Esophagus muscularis mucosa (tissue), 4 donors: ENCODE data around the gene IFRD2. TPM values are rescaled to one million over a fixed set of nuclear protein-coding genes. Genes with fewer than 3 reads are reported as not detected.

ENCODE experiments used
- DNase-seq: peaks from one replicate; pipeline ENCODE4 v3.0.0-alpha.2; 2017; ENCODE audit errors: extremely low spot score
- H3K27ac ChIP-seq, 4 donors: fragments of 200-600 bp; sonication (generic); replicated peaks in 1 of 4; 1 replicate in 3 of 4; 2 replicates in 1 of 4; pipeline ENCODE4 v1.5.1; 2016 to 2019; ENCODE audit warnings: mild to moderate bottlenecking in 1 of 4
- H3K27me3 ChIP-seq, 4 donors: fragments of 200-600 bp; sonication (generic); one replicate each; pipeline versions ENCODE4 v1.5.1 to v1.6.0; 2016 to 2019
- H3K36me3 ChIP-seq, 4 donors: fragments of 200-600 bp; sonication (generic); one replicate each; pipeline ENCODE4 v1.5.1; 2016 to 2019
- H3K4me1 ChIP-seq, 4 donors: fragments of 200-600 bp; sonication (generic); one replicate each; pipeline ENCODE4 v1.5.1; 2016 to 2019
- H3K4me3 ChIP-seq, 4 donors: fragments of 200-600 bp; sonication (generic); 1 replicate in 2 of 4; 2 replicates in 2 of 4; pipeline ENCODE4 v1.5.1; 2016 to 2019; ENCODE audit warnings: mild to moderate bottlenecking in 4 of 4, moderate library complexity in 1 of 4
- H3K9me3 ChIP-seq, 4 donors: fragments of 200-600 bp; sonication (generic); 1 replicate in 3 of 4; 2 replicates in 1 of 4; pipeline ENCODE4 v1.5.1; 2016 to 2019
- EP300 ChIP-seq: sonication (generic); formaldehyde crosslinking; IDR thresholded peaks from one replicate; pipeline ENCODE4 v1.6.1; 2017; ENCODE audit warnings: antibody characterized with exemption
- POLR2A ChIP-seq: fragments of 450-650 bp; IDR thresholded peaks from one replicate; pipeline ENCODE4 v1.6.1; 2017; ENCODE audit warnings: antibody characterized with exemption, moderate library complexity, mild to moderate bottlenecking, low read depth
- POLR2AphosphoS5 ChIP-seq, 2 donors: sonication (generic); formaldehyde crosslinking; IDR thresholded peaks; one replicate each; pipeline ENCODE4 v1.6.1; 2017; ENCODE audit warnings: antibody characterized with exemption in 2 of 2
- WGBS: methylation state at CpG from one replicate; pipeline ENCODE4 v1.1.5; 2018; 5-methylcytosine and 5-hydroxymethylcytosine counted together
- intact Hi-C: fragments of 100-400 bp; cut with DNase I; formaldehyde crosslinking; loops from one replicate; pipeline ENCODE4 v1.15.1; 2023
- total RNA-seq, 4 donors: library from RNA; depleted of rRNA; stranded (reverse); fragments of >200 nt; gene quantifications; one replicate each; pipeline versions ENCODE4 v1.1.0 to v1.2.1, GENCODE V29; 2016
- TF ChIP-seq, protein P1 (sequence below), 3 experiments: fragments of 200-600 bp in 2 of 3; fragments of 450-650 bp in 1 of 3; sonication (generic) in 2 of 3; IDR thresholded peaks; one replicate each; pipeline ENCODE4 v1.5.1; 2017 to 2019; ENCODE audit warnings: antibody characterized with exemption in 3 of 3, mild to moderate bottlenecking in 2 of 3, moderate library complexity in 1 of 3

The IFRD2 gene
- total RNA-seq, 4 donors from 2014 or later, result 49.4 to 106 (median 85.8) TPM

DNA sequence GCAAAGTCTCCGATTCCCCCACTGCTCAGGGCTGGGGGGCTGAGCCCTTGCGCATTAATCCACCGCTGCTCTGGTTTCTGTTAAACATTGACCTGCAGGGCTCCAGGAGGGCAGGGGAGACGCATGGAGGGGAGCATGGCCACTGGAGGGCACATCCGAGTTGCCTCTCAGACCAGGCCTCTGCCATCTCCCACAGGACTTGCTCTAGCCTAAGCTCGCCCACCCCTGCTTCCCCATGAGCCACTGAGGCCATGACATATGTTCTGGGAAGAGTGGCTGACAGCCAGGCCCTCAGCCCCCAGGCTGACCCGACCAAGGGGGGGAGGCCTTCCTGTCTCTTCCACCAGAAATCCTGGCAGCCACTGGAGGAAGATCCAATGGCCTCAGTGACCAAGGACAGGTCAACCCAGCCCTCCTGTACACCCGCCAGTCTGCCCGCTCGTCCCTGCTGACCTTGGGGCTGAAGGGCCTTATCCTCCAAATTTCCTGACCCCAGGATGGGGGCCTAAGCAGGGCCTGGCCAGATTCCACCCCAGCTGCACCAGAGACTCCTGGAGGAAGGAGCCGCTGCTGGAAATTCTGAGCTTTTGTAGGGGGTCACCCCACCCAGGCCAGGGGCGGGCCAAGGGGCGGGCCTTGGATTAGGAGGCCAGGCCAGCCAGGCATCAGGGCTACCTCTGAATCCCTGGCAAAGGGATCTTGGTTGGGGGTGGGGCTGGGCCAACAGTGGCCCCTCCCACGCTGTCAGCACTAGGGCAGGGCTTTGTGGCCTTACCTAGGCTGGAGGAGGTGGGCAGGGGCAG lies 11.0 kb upstream of the IFRD2 start, which contains the start of gene HYAL1:
Gene HYAL1, minus strand, starts transcription at position 562 of the 803 bp plus-strand sequence. CDS start 618 bp downstream, outside the sequence.
- 78% methylated on average over 4 of the region's 14 CpGs for WGBS
- DNase-seq, result no peak
- TF ChIP-seq POLR2A, result no peak
- peak; percentile 20 to 68 for TF ChIP-seq POLR2AphosphoS5 (IDR thresholded peaks at IDR 0.05)
- TF ChIP-seq, protein P1, sequence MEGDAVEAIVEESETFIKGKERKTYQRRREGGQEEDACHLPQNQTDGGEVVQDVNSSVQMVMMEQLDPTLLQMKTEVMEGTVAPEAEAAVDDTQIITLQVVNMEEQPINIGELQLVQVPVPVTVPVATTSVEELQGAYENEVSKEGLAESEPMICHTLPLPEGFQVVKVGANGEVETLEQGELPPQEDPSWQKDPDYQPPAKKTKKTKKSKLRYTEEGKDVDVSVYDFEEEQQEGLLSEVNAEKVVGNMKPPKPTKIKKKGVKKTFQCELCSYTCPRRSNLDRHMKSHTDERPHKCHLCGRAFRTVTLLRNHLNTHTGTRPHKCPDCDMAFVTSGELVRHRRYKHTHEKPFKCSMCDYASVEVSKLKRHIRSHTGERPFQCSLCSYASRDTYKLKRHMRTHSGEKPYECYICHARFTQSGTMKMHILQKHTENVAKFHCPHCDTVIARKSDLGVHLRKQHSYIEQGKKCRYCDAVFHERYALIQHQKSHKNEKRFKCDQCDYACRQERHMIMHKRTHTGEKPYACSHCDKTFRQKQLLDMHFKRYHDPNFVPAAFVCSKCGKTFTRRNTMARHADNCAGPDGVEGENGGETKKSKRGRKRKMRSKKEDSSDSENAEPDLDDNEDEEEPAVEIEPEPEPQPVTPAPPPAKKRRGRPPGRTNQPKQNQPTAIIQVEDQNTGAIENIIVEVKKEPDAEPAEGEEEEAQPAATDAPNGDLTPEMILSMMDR (IDR thresholded peaks at IDR 0.05), result no peak
- TF ChIP-seq EP300, result no peak
- Histone ChIP-seq H3K4me3 (peak within 1 kb of the TSS; percentile 28 to 53 (median 36)), H3K4me1 (peaks cover 23 to 48% (median 45%) of the 10 kb centered on the region in 4 donors), H3K27me3 (no peaks in the 10 kb centered on the region), H3K27ac (peak within 1 kb of the TSS; percentile 64 to 91 (median 70)), H3K9me3 (no peaks in the 10 kb centered on the region), H3K36me3 (peaks cover 0 to 4% (median 0%) of the 10 kb centered on the region in 4 donors)
- intact Hi-C loops, result no loop called here

DNA sequence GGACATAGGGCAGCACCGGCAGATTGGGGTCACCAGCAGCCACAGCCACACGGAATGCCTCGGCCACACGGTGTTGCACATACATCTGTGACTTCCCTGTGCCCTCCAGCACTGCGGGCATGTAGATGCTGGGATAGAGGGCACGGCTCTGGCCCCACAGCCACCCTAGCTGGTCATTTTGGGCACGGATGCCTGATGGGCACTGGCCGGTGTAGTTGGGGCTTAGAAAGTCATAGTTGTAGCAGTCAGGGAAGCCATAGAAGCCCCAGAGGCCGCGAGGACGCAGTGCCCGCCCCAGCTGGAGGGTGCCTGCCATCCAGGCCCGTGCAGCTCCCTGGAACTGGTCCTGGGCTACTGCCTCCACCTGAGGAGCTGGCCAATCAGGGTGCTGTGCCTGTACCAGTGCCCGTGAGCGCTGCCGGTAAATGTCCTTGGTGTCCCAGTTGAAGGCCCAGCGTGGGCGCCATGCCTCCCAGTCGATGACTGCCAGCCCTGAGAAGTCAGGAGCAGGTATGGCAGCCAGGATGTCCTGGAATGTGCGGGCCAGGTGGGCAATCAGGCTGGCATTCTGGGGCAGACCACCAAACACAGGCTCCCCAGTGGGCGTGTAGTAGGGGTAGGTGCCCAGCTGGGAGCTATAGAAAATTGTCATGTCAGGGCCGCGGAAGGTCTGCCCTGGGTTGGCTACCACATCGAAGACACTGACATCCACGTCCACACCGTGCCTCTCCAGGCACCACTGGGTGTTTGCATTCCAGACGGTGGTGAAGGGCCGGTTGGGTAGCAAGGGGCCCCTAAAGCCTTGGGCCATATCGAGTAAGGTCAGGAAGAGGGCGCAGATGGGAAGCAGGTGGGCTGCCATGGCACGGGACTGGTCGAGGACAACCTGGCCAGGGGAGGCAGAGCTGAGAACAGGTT lies 10.1 kb upstream of the IFRD2 start:
- no peaks in the 10 kb centered on the region for H3K9me3 ChIP-seq
- H3K27ac ChIP-seq, result peak overlapping the region; percentile 64 to 91 (median 70)
- peaks cover 27 to 55% (median 52%) of the 10 kb centered on the region in 4 donors for H3K4me1 ChIP-seq
- TF ChIP-seq POLR2A, result no peak
- TF ChIP-seq, protein P1 (IDR thresholded peaks at IDR 0.05), result no peak
- no peak for TF ChIP-seq EP300
- TF ChIP-seq POLR2AphosphoS5 (IDR thresholded peaks at IDR 0.05), result no peak
- intact Hi-C loops, result no loop called here
- 90% methylated on average over 14 of the region's 32 CpGs for WGBS
- no peaks in the 10 kb centered on the region for H3K27me3 ChIP-seq
- DNase-seq, result no peak
- H3K4me3 ChIP-seq, result peak overlapping the region; percentile 28 to 53 (median 36)
- H3K36me3 ChIP-seq, result peaks cover 0 to 4% (median 0%) of the 10 kb centered on the region in 4 donors

DNA sequence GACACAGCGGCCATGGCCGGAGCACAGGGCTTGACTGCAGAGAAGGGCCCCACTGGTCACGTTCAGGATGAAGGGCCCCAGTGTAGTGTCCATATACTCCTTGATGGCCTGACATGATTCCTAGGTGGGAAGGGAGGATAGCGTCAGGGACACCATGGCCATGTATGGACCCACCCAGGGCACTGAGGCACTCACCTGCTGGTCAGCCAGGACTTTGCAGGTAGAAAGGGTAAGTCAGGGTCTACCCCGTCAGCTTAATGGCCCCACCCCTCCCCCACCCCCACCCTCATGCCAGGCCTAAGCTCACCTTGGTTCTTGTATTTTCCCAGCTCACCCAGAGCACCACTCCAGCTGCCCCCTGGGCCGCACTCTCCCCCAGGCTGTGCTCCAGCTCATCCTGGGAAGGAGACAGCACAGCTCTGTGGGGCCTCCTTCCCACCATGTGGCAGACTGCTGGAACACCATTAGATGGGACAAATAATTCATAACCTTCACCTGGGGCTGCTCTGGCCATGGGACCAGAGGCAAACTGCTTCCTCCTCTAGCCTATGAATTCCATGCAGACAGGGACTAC lies 8.5 kb upstream of the IFRD2 start:
- DNase-seq, result no peak
- no peaks in the 10 kb centered on the region for H3K9me3 ChIP-seq
- intact Hi-C loops, result no loop called here
- peaks cover 0 to 9% (median 2%) of the 10 kb centered on the region in 4 donors for H3K36me3 ChIP-seq
- peak overlapping the region in 3 of 4 donors; percentile 70 to 74 (median 74) for H3K4me3 ChIP-seq
- WGBS, result 91% methylated on average over 6 of the region's 6 CpGs
- H3K4me1 ChIP-seq, result peaks cover 27 to 56% (median 52%) of the 10 kb centered on the region in 4 donors
- TF ChIP-seq, protein P1 (IDR thresholded peaks at IDR 0.05), result no peak
- TF ChIP-seq POLR2AphosphoS5 (IDR thresholded peaks at IDR 0.05) (no peak), POLR2A (no peak), EP300 (no peak)
- no peaks in the 10 kb centered on the region for H3K27me3 ChIP-seq
- peak overlapping the region; percentile 86 to 93 (median 92) for H3K27ac ChIP-seq

DNA sequence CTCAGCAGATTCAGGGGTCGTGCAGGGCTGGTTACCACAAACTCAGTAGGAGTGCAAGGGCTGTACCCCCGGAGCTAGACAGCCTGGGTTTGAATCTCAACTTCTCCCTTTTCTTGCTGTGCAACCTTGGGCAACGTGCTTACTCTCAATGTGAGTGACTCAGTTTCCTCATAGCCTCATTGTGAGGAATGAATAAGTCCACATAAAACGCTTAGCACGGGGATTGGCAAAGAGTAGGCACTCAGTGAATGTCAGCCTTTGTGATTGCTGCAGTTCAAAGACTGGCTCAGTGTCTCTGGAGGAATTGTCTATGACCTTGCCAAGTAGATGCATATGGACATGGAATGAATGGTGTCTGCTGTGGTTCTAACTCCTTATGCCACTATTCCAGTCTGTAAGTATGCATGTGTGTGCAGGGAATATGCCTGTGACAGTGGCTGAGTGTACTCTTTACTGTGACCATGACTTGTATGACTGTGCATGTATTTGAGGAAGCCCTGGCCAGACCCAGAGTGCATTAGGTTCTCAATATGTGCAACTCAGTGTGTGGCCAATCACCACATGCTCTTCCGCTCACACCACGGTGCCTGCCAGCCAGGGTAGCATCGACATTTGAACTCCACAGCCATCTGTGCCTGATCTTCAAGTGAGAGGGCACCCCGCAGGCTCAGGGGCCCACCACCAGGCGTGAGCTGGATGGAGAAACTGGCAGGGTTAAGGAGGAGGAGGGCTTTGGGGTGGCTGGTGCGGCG lies 7.9 kb upstream of the IFRD2 start:
- H3K36me3 ChIP-seq, result peaks cover 0 to 9% (median 2%) of the 10 kb centered on the region in 4 donors
- TF ChIP-seq POLR2AphosphoS5 (IDR thresholded peaks at IDR 0.05) (no peak), EP300 (no peak), POLR2A (no peak)
- TF ChIP-seq, protein P1 (IDR thresholded peaks at IDR 0.05), result no peak
- H3K27ac ChIP-seq, result peak overlapping the region; percentile 86 to 93 (median 92)
- H3K27me3 ChIP-seq, result no peaks in the 10 kb centered on the region
- intact Hi-C loops, result no loop called here
- peak overlapping the region; percentile 67 to 74 (median 72) for H3K4me3 ChIP-seq
- peaks cover 27 to 56% (median 52%) of the 10 kb centered on the region in 4 donors for H3K4me1 ChIP-seq
- WGBS, result 48% methylated on average over 12 of the region's 12 CpGs
- DNase-seq, result no peak
- H3K9me3 ChIP-seq, result no peaks in the 10 kb centered on the region
